GM18907 (cell line): ENCODE data around the gene CRY1.
A peak's percentile ranks its signal among the peaks of the same experiment; 100 is the strongest.
"Not testable (repeated sequence)": the region's sequence is repeated elsewhere in the genome, so short reads cannot be mapped to it uniquely, and the experiment has no call there.

Source experiments
- ATAC-seq: cut with Tn5 transposase; IDR thresholded peaks from one replicate; pipeline ENCODE4 v1.9.1; 2021; ENCODE audit warnings: mild to moderate bottlenecking, moderate library complexity; ENCODE audit not compliant: unreplicated experiment

CRY1 gene

GRCh38 chr12:107012736-107013425 is 80.5 kb downstream of the CRY1 start:
- no peak for ATAC-seq

- ATAC-seq: no peak
These were observed 81.8 kb downstream of the CRY1 start for GRCh38 chr12:107011519-107011918.

GRCh38 chr12:107007411-107007810 is 85.9 kb downstream of the CRY1 start:
- ATAC-seq: no peak

- ATAC-seq: not testable (repeated sequence)
These were observed 90.7 kb downstream of the CRY1 start for GRCh38 chr12:107002665-107003064.

GRCh38 chr12:106999446-106999845 is 93.9 kb downstream of the CRY1 start:
- no peak for ATAC-seq

- no peak for ATAC-seq
These were observed 95.4 kb downstream of the CRY1 start for GRCh38 chr12:106997916-106998315.

- not testable (repeated sequence) for ATAC-seq
These were observed 97.2 kb downstream of the CRY1 start for GRCh38 chr12:106996102-106996501.

- ATAC-seq: no peak
These were observed 98.6 kb downstream of the CRY1 start for GRCh38 chr12:106994579-106995220.

GRCh38 chr12:106987846-106988245 is 105.5 kb downstream of the CRY1 start:
- no peak for ATAC-seq

GRCh38 chr12:106986625-106987389 is 106.5 kb downstream of the CRY1 start, which contains the start of gene MTERF2:
TSS of gene MTERF2 (minus strand) at chr12:106987146. CDS start at chr12:106978714, 8,432 bp downstream.
- ATAC-seq: peak; percentile 95

GRCh38 chr12:106986135-106986534 is 107.2 kb downstream of the CRY1 start:
- no peak for ATAC-seq

- ATAC-seq: no peak
These were observed 107.9 kb downstream of the CRY1 start for GRCh38 chr12:106985479-106985878.

GRCh38 chr12:106984588-106985137 is 108.7 kb downstream of the CRY1 start:
- no peak for ATAC-seq

- no peak for ATAC-seq
These were observed 111.1 kb downstream of the CRY1 start for GRCh38 chr12:106982229-106982628.

- no peak for ATAC-seq
These were observed 111.6 kb downstream of the CRY1 start for GRCh38 chr12:106981788-106982187.

GRCh38 chr12:106980944-106981343 is 112.4 kb downstream of the CRY1 start:
- no peak for ATAC-seq

GRCh38 chr12:106978035-106978800 is 115.1 kb downstream of the CRY1 start:
- no peak for ATAC-seq

GRCh38 chr12:106976668-106977067 is 116.7 kb downstream of the CRY1 start:
- no peak for ATAC-seq

- ATAC-seq: no peak
These were observed 117.2 kb downstream of the CRY1 start for GRCh38 chr12:106975993-106976658.

- no peak for ATAC-seq
These were observed 118.3 kb downstream of the CRY1 start for GRCh38 chr12:106975098-106975497.
